Measurements from ENCODE around the gene TTI1.

Gene TTI1

GRCh38 chr20:38033330-38034107 is at the start of gene TTI1, which contains the start of gene RPRD1B:
TTI1 (minus strand) TSS chr20:38033456; CDS start chr20:38013816, 19,640 bp downstream.
RPRD1B (plus strand) TSS chr20:38033746; CDS start chr20:38033948, 202 bp downstream.
- TF ChIP-seq CTCF (conservative IDR thresholded peaks at IDR 0.05; ENCODE audit: control insufficient read depth, insufficient read depth, low read depth, low read length): no peak
- peak; percentile 85 for DNase-seq (ENCODE audit: low read depth)
- H3K4me3 ChIP-seq (ENCODE audit: control insufficient read depth, low read depth, low read length): peak within 1 kb of the TSS; percentile 95

GRCh38 chr20:38082894-38083293 is 49.6 kb upstream of the TTI1 start:
- no peak overlapping the region for H3K4me3 ChIP-seq (ENCODE audit: control insufficient read depth, low read depth, low read length)
- TF ChIP-seq CTCF (conservative IDR thresholded peaks at IDR 0.05; ENCODE audit: control insufficient read depth, insufficient read depth, low read depth, low read length): no peak
- DNase-seq (ENCODE audit: low read depth): no peak

GRCh38 chr20:38081575-38081974 is 48.3 kb upstream of the TTI1 start:
- no peak for TF ChIP-seq CTCF (conservative IDR thresholded peaks at IDR 0.05; ENCODE audit: control insufficient read depth, insufficient read depth, low read depth, low read length)
- H3K4me3 ChIP-seq (ENCODE audit: control insufficient read depth, low read depth, low read length): no peak overlapping the region
- DNase-seq (ENCODE audit: low read depth): no peak

- no peak for DNase-seq (ENCODE audit: low read depth)
- no peak overlapping the region for H3K4me3 ChIP-seq (ENCODE audit: control insufficient read depth, low read depth, low read length)
- TF ChIP-seq CTCF (conservative IDR thresholded peaks at IDR 0.05; ENCODE audit: control insufficient read depth, insufficient read depth, low read depth, low read length): no peak
Measured at GRCh38 chr20:38079353-38079752, 46.1 kb upstream of the TTI1 start.

- H3K4me3 ChIP-seq (ENCODE audit: control insufficient read depth, low read depth, low read length): no peak overlapping the region
- no peak for TF ChIP-seq CTCF (conservative IDR thresholded peaks at IDR 0.05; ENCODE audit: control insufficient read depth, insufficient read depth, low read depth, low read length)
- DNase-seq (ENCODE audit: low read depth): no peak
Measured at GRCh38 chr20:38078084-38078483, 44.8 kb upstream of the TTI1 start.

- DNase-seq (ENCODE audit: low read depth): no peak
- no peak for TF ChIP-seq CTCF (conservative IDR thresholded peaks at IDR 0.05; ENCODE audit: control insufficient read depth, insufficient read depth, low read depth, low read length)
- no peak overlapping the region for H3K4me3 ChIP-seq (ENCODE audit: control insufficient read depth, low read depth, low read length)
Measured at GRCh38 chr20:38076548-38076947, 43.3 kb upstream of the TTI1 start.

Measured in fibroblast of mammary gland (primary cell).